HCT116 (cell line): ENCODE measurements around the gene TCERG1L. TPM values are rescaled to one million over a fixed set of nuclear protein-coding genes. Genes with fewer than 3 reads are reported as not detected.

ENCODE experiments used
- ATAC-seq: fragments of 200-7000 bp; cut with Tn5 transposase; 2 replicates; pipeline ENCODE4 v1.9.1; 2020; ENCODE audit warnings: mild to moderate bottlenecking, moderate library complexity
- BruUV-seq: library from RNA; stranded (reverse); fragments of 400-500 nt; replicated peaks from 2 replicates; lab custom pipeline; 2021; lab: Mats Ljungman, UMichigan
- CTCF ChIA-PET: fragments of 300-600 bp; sonication (Branson Sonifier 250); formaldehyde crosslinking; loops from one replicate; lab custom pipeline; 2021; ENCODE audit warnings: antibody characterized with exemption; lab: Charles Lee
- POLR2A ChIA-PET: fragments of 300-600, 350-600 bp; sonication (Branson Sonifier 250); formaldehyde crosslinking; loops from one replicate; lab custom pipeline; 2021; ENCODE audit warnings: antibody characterized with exemption; lab: Charles Lee
- RAD21 ChIA-PET, 2 experiments: fragments of 300-600 bp; sonication (Branson Sonifier 250); formaldehyde crosslinking; loops; one replicate each; lab custom pipeline; 2023; ENCODE audit warnings: low total read pairs in 2 of 2; ENCODE audit not compliant: uncharacterized antibody in 2 of 2, unreplicated experiment in 2 of 2, low non-redundant PET in 1 of 2; lab: Charles Lee
- DNase-seq: peaks from one replicate; pipeline ENCODE4 v3.0.0-alpha.2; 2010; ENCODE audit warnings: low read depth, low spot score
- H2AFZ ChIP-seq: fragments of 200-600 bp; shearing (Covaris generic), sonication (generic); 2 replicates; pipeline ENCODE4 v1.6.1; 2017; ENCODE audit warnings: low read depth, mixed run types, mixed read lengths, antibody characterized with exemption, low read length; ENCODE audit not compliant: poor library complexity, severe bottlenecking
- H3K27ac ChIP-seq: 2 replicates; pipeline ENCODE4 v1.5.1; 2012; ENCODE audit warnings: low read depth, low read length
- H3K27me3 ChIP-seq: fragments of 200-600 bp; sonication (generic); 2 replicates; pipeline ENCODE4 v1.6.1; 2016; ENCODE audit warnings: mixed run types, low read length, mixed read lengths; ENCODE audit not compliant: insufficient read depth
- H3K36me3 ChIP-seq, 2 experiments: fragments of 200-500 bp in 1 of 2; fragments of 200-600 bp in 1 of 2; sonication (Bioruptor generic) in 1 of 2; sonication (generic) in 1 of 2; 2 replicates each; pipeline versions ENCODE4 v1.5.1 to v1.6.1; 2014 to 2016; ENCODE audit warnings: low read length in 2 of 2, inconsistent platforms in 1 of 2, mixed read lengths in 1 of 2, mixed run types in 1 of 2; ENCODE audit not compliant: insufficient read depth in 2 of 2, control insufficient read depth in 1 of 2
- H3K4me1 ChIP-seq, 2 experiments: fragments of 200-600 bp in 1 of 2; sonication (generic) in 1 of 2; 2 replicates each; pipeline versions ENCODE4 v1.5.1 to v1.6.1; 2012 to 2017; ENCODE audit warnings: low read length in 2 of 2, inconsistent platforms in 1 of 2, mild to moderate bottlenecking in 1 of 2, mixed read lengths in 1 of 2, mixed run types in 1 of 2, moderate library complexity in 1 of 2; ENCODE audit not compliant: insufficient read depth in 2 of 2, control insufficient read depth in 1 of 2
- H3K4me2 ChIP-seq: fragments of 200-600 bp; sonication (generic); 2 replicates; pipeline ENCODE4 v1.6.1; 2017; ENCODE audit warnings: mixed run types, low read length, mixed read lengths
- H3K4me3 ChIP-seq, 2 experiments: fragments of 200-600 bp in 1 of 2; sonication (generic) in 1 of 2; replicated peaks in 1 of 2; 2 replicates each; pipeline ENCODE4 v1.5.1; 2011 to 2016; ENCODE audit warnings: low read length in 2 of 2, control low read depth in 1 of 2, low read depth in 1 of 2, mild to moderate bottlenecking in 1 of 2, mixed read lengths in 1 of 2, mixed run types in 1 of 2
- H3K79me2 ChIP-seq: fragments of 200-600 bp; sonication (generic); 2 replicates; pipeline ENCODE4 v1.6.1; 2017; ENCODE audit warnings: mild to moderate bottlenecking, mixed run types, low read length, moderate library complexity, mixed read lengths; ENCODE audit not compliant: insufficient read depth
- H3K9ac ChIP-seq: fragments of 200-600 bp; sonication (generic); 2 replicates; pipeline ENCODE4 v1.6.1; 2016; ENCODE audit warnings: low read length, mixed read lengths
- H3K9me2 ChIP-seq: fragments of 200-600 bp; sonication (generic), shearing (Covaris generic); 2 replicates; pipeline ENCODE4 v1.6.1; 2017; ENCODE audit warnings: mixed run types, mild to moderate bottlenecking, moderate library complexity; ENCODE audit not compliant: insufficient read depth
- H3K9me3 ChIP-seq, 2 experiments: fragments of 200-500 bp in 1 of 2; fragments of 200-600 bp in 1 of 2; sonication (Bioruptor generic) in 1 of 2; sonication (generic) in 1 of 2; 2 replicates each; pipeline ENCODE4 v1.6.1; 2014 to 2017; ENCODE audit warnings: low read length in 2 of 2, mixed read lengths in 2 of 2, inconsistent platforms in 1 of 2, low read depth in 1 of 2, mild to moderate bottlenecking in 1 of 2, mixed run types in 1 of 2, moderate library complexity in 1 of 2; ENCODE audit not compliant: control insufficient read depth in 1 of 2, insufficient read depth in 1 of 2
- H4K20me1 ChIP-seq: fragments of 200-600 bp; sonication (generic), shearing (Covaris generic); 2 replicates; pipeline ENCODE4 v1.6.1; 2017; ENCODE audit warnings: mixed run types, mild to moderate bottlenecking, moderate library complexity; ENCODE audit not compliant: insufficient read depth
- ATF3 ChIP-seq: IDR thresholded peaks from 2 replicates; pipeline ENCODE4 v1.6.1; 2012
- CBX3 ChIP-seq: IDR thresholded peaks from 2 replicates; pipeline ENCODE4 v1.6.1; 2012; ENCODE audit warnings: low read depth
- CTCF ChIP-seq, 3 experiments: fragments of 200-600 bp in 1 of 3; sonication (generic) in 1 of 3; IDR thresholded peaks in 2 of 3; conservative IDR thresholded peaks in 1 of 3; 2 replicates each; pipeline ENCODE4 v1.5.1; 2012 to 2017; ENCODE audit warnings: low read depth in 2 of 3, low read length in 2 of 3, antibody characterized with exemption in 1 of 3, borderline replicate concordance in 1 of 3, control low read depth in 1 of 3, mild to moderate bottlenecking in 1 of 3, mixed read lengths in 1 of 3, mixed run types in 1 of 3, moderate library complexity in 1 of 3; ENCODE audit not compliant: insufficient read depth in 1 of 3
- EGR1 ChIP-seq: IDR thresholded peaks from 2 replicates; pipeline ENCODE4 v1.6.1; 2012; ENCODE audit warnings: low read depth
- EZH2phosphoT487 ChIP-seq: fragments of 200-600 bp; IDR thresholded peaks from 2 replicates; pipeline ENCODE4 v1.6.1; 2018; ENCODE audit warnings: antibody characterized with exemption, borderline replicate concordance
- JUND ChIP-seq: IDR thresholded peaks from 2 replicates; pipeline ENCODE4 v1.6.1; 2012
- MAX ChIP-seq: IDR thresholded peaks from 2 replicates; pipeline ENCODE4 v1.6.1; 2012
- POLR2AphosphoS5 ChIP-seq: IDR thresholded peaks from 2 replicates; pipeline ENCODE4 v1.6.1; 2011; ENCODE audit warnings: mild to moderate bottlenecking, low read depth, low read length, moderate library complexity
- REST ChIP-seq: IDR thresholded peaks from 2 replicates; pipeline ENCODE4 v1.6.1; 2012; ENCODE audit warnings: low read depth
- SIN3A ChIP-seq: IDR thresholded peaks from 2 replicates; pipeline ENCODE4 v1.6.1; 2012; ENCODE audit warnings: low read depth
- TCF7L2 ChIP-seq: IDR thresholded peaks from 2 replicates; pipeline ENCODE4 v1.7.0; 2011; ENCODE audit warnings: borderline replicate concordance, inconsistent platforms; ENCODE audit not compliant: insufficient read depth, insufficient read length; ENCODE audit errors: extremely low read depth
- YY1 ChIP-seq: IDR thresholded peaks from 2 replicates; pipeline ENCODE4 v1.6.1; 2011; ENCODE audit warnings: low read length, low read depth, moderate library complexity, mild to moderate bottlenecking; ENCODE audit not compliant: insufficient replicate concordance; ENCODE audit errors: extremely low read depth
- ZBTB33 ChIP-seq: IDR thresholded peaks from 2 replicates; pipeline ENCODE4 v1.6.1; 2011; ENCODE audit warnings: mild to moderate bottlenecking, low read length, moderate library complexity; ENCODE audit not compliant: insufficient replicate concordance; ENCODE audit errors: extremely low read depth
- ZFX ChIP-seq: fragments of 450-650 bp; IDR thresholded peaks from 2 replicates; pipeline ENCODE4 v1.6.1; 2017
- ZNF274 ChIP-seq: fragments of 200-500 bp; sonication (Bioruptor generic); IDR thresholded peaks from 2 replicates; pipeline ENCODE4 v1.6.1; 2014; ENCODE audit warnings: mild to moderate bottlenecking, low read depth, low read length, inconsistent platforms
- intact Hi-C: fragments of 100-400 bp; cut with micrococcal nuclease; formaldehyde crosslinking; loops from 2 replicates; pipeline ENCODE4 v1.10.0; 2022
- total RNA-seq: library from RNA; stranded (reverse); gene quantifications from one replicate; pipeline ENCODE4 v1.2.1, GENCODE V29; 2021; ENCODE audit not compliant: unreplicated experiment

Gene TCERG1L
- total RNA-seq, 1 experiment from 2014 or later, result not detected

GRCh38 chr10:131271195-131271880 lies 40.2 kb downstream of the TCERG1L start:
- ChIA-PET POLR2A (no interaction called here), RAD21 (no interaction called here), CTCF (no interaction called here)
- intact Hi-C loops, result no loop called here
- Histone ChIP-seq H3K4me2 (no peak overlapping the region), H3K79me2 (no peaks in the 10 kb centered on the region), H3K9me2 (no peaks in the 10 kb centered on the region), H3K36me3 (no peaks in the 10 kb centered on the region), H3K9ac (no peak overlapping the region), H3K9me3 (no peaks in the 10 kb centered on the region), H3K4me3 (no peak overlapping the region), H2AFZ (no peak overlapping the region), H3K4me1 (no peaks in the 10 kb centered on the region), H3K27ac (no peak overlapping the region), H4K20me1 (no peaks in the 10 kb centered on the region), H3K27me3 (no peaks in the 10 kb centered on the region)
- BruUV-seq, result no TSS peak
- DNase-seq (no peak), ATAC-seq (no peak)
- TF ChIP-seq EZH2phosphoT487, result no peak
- no peak for TF ChIP-seq CTCF (IDR thresholded peaks at IDR 0.05 in 2 of 3, conservative IDR thresholded peaks at IDR 0.05 in 1 of 3; ENCODE audit: borderline replicate concordance in 1 of 3, insufficient read depth in 1 of 3, low read depth in 2 of 3, low read length in 2 of 3)
- TF ChIP-seq REST, result no peak
- no peak for TF ChIP-seq SIN3A
- no peak for TF ChIP-seq ZFX
- no peak for TF ChIP-seq POLR2AphosphoS5
- no peak for TF ChIP-seq CBX3
- TF ChIP-seq ATF3, result no peak
- no peak for TF ChIP-seq JUND
- TF ChIP-seq YY1, result no peak
- TF ChIP-seq MAX, result no peak
- no peak for TF ChIP-seq TCF7L2
- no peak for TF ChIP-seq ZNF274
- TF ChIP-seq EGR1, result no peak
- no peak for TF ChIP-seq ZBTB33
